Measurements from ENCODE around the gene STRBP.
"Not testable (repeated sequence)": the region's sequence is repeated elsewhere in the genome, so short reads cannot be mapped to it uniquely, and the experiment has no call there.

The STRBP gene

DNA sequence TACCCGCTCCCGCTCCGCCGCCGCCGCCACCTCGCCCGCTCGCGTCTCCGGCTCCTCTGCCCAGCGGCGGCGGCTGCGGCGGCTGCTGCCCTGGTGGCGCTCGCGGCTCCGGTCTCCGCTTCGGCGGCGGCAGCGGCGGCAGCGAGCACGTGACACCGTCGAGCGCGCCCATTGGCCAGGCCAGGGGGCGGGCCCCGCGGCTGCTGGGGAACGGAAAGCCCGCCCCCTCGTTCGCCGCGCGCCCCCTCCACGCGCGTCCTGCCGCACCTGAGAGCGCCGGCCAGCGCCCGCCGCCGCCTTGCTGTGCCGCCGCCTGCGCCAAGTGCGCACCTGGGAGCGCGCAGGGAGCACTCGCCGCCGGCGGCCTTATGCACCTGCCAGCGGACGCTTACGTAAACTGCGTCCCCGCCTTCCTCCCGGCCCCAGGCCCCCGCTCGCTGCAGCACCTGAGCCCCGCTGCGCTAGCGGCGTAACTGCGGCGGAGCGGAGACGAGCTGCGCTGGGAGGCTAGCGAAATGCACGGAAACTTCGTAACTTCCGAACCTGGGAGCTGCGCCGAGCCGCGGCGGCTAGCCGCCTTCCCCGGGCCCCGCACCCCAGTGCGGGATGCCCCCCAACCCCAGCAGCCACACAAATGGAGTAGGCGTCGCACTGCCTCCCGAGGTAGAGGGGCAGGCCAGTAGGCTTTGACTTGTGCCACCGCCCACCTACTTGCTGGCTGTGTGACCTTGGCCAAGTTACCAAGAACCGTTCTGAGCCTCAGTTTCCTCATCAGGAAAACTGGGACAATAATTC lies at the start of gene STRBP:
STRBP (minus strand) TSS at position 122 of the 795 bp plus-strand sequence. CDS start 84,452 bp downstream, outside the sequence.
- DNase-seq: peak; percentile 77

DNA sequence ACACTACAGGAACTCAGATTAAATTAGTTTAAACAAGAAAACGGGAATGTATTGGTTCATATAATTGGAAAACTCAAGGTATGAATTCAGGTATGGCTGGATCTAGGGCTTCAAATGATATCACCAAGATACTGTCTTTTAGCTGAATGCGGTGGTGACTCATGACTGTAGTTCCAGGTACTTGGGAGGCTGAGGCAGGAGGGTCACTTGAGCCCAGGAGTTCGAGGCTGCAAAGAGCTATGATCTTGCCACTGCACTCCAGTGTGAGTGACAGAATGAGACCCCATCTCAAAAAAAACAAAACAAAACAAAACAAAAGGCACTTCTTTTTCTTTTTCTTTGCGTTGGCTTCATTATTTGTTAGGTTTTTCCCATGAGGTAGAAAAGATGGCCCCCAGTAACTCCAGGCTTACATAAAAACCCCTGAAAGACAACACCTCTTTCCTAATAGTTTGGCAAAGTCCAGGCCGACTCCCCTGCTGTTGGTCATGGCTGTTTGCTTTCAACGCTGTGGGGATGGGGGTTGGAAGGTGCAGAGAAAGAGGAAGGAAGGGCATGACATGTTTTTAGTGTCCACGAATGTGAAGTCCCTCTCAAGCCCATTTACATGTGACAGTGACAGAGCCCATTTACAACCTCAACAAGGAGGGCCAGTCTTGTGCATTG lies 47.8 kb upstream of the STRBP start:
- no peak for DNase-seq

- no peak for DNase-seq
Observed at GRCh38 chr9:123315635-123316034, 47.2 kb upstream of the STRBP start.

DNA sequence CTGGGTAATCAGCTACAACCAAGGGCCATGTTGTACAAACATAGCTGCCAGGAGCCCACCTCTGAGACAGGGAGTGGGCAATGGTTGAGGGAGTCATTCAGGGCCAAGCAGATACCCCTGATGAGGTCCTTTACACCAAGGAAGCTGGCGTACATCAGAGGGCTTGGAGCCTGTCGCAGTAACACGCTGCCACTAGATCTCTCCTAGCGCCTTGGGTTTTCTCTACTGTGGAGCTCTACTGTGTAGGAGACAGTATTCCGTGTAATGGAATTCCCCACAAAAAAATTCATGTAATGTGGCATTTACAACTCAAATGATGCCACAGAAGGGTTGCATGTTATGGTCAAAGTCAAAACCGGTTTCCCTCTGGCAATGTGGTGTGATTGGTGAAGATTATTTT lies 46.2 kb upstream of the STRBP start:
- no peak for DNase-seq

DNA sequence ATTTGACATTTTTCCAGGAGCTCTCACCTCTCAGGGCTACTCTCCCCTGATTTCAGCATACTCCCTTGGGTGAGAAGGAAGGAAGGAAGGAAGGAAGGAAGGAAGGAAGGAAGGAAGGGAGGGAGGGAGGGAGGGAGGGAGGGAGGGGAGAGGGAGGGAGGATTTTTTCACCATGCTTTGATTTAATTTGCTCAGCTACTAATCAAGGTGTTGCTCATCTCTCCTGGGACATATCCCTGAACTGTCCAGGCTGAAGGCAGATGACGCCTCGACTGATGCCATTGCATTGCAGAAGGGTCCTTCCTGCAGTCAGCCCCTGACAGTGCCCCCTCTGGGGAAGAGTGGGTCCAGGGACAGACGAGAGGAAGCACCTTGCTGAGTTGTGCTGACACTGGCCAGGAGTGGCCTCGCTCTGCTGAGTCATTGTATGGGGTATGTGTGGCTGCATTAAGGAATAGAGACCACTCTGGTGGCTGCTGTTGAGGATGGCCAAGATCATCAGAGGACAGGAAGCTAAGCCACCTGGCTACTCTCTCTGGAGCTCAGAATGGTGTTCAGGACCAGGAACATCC lies 44.0 kb upstream of the STRBP start:
- no peak for DNase-seq

DNA sequence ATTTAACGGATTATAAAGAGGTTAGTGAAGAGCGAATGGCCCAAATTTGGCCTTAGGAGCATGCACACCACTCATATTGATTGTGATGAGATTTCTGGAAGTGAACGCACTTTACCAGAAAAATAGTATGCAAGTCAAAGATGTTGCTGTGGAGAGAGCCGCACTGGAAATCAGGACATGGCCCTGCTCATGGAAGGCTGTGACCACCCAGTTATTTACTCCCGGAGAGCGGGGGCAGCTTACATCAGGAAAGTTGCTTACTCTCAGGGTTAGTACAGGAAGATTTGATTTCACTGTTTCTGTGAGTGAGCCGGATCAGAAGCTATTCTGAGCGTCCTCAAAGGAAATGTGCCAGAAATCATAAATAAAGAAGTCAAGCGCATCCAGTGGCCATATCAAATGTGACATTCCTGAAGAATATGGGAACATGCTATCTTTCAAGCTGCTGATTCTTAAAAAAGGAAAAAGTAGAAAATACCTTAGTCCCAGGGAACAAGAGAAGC lies 42.9 kb upstream of the STRBP start:
- no peak for DNase-seq

GRCh38 chr9:123310551-123311249 lies 42.3 kb upstream of the STRBP start:
- DNase-seq: no peak

DNA sequence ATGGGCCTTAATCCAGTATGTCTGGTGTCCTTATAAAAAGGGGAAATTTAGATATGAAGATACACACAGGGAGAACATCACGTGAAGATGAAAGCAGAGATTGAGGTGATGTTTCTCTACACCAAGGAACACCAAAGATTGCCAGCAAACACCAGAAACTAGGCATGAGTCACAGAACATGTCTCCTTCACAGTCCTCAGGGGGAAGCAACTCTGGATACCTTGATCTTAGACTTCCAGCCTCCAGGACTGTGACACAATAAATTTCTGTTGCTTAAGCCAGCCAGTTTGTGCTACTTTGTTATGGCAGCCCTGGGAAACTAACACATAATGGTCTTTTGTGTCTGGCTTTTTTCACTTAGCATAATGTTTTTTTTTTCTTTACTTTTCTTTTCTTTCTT lies 41.2 kb upstream of the STRBP start:
- DNase-seq: no peak

DNA sequence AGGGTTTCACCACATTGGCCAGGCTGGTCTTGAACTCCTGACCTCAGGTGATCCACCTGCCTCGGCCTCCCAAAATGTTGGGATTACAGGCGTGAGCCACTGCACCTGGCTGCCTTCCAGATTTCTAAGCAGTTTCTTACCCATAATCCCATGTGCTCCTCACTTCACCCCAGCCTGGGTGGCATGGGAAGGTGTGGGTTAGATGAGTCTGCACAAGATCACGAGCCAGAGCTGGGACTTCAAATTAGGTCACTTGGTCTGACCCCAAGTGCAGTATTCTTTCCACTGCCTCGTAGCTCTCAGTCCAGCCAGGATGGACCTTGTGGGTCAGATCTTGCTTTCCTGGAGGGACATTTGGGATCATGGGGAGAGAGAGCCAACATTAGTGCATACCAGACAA lies 37.5 kb upstream of the STRBP start:
- no peak for DNase-seq

DNA sequence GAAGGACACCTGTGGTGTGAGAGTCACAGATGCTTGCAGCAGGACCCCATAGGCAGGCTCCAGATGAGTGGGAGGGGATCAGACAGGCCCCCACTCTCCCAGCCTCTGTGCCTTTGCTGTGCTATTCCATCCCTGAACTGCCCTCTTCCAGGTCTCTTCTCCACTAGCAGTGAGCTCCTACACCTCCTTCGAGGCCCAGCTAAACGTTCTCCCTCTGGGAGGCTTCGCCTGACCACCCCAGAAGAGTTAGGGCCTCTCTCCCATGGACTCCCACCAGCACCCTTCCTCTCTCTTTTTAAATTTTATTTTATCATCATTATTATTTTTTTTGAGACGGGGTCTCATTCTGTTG lies 35.9 kb upstream of the STRBP start:
- DNase-seq: no peak

DNA sequence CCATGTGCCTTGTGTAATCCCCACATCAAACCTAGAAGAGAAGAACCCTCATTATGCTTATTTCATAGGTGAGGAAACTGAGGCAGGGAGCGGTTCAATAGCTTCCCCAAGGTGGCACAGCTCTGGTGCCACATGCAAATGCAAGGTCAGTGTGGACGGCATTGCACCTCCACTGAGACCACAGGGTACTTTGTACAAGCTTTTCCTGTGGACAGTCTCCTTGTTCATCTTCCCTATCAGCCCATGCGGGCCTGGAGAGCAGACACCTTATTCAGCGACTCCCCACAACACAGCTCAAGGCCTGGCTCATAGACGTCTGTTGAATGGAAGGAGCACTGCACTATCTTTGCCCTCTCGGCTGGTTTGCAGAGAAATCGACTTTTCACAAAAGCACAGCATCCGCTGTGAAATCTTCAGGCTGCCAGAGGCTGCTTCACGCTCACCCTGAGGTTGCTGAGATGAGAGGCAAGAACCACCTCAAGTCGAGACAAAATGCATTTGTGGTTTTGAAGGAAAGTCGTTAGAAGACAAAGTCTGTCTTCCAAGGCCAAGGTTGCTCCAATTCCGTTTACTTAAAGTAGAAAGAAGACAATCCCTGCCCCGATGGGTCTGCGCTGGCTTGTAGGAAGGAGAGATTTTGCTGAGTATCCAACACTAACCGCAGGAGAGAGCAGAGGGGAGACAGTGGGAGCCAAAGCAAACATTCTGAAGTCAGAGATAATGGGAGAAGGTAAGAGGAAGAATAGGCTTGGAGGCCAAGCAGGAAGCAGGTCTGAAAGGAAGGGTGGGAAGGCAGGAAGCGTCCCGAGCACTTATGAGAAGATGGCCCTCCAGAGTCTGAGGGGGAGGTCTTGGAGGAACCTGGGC lies 34.2 kb upstream of the STRBP start:
- DNase-seq: no peak

GRCh38 chr9:123301936-123302335 lies 33.5 kb upstream of the STRBP start:
- not testable (repeated sequence) for DNase-seq

DNA sequence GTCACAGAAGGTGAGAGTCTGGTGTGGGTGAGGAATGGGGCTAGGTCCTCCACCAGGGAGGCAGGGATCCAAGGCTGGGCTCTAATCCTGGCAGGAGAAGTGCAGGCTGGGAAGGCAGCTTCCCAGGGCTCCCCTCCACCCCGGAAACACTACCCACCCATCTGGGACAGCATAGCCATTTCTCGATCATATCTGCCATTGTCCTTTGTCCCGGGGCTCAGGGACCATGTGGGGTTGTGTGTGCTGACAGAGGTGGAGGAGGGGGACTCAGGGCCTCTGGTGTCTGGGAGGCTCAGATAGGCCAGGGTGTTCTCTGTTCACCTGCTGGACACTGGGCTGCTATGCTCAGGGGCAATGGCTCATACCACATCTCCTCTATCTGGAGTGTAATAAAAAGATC lies 32.2 kb upstream of the STRBP start:
- no peak for DNase-seq

GRCh38 chr9:123299558-123300126 lies 31.3 kb upstream of the STRBP start:
- DNase-seq: no peak

DNA sequence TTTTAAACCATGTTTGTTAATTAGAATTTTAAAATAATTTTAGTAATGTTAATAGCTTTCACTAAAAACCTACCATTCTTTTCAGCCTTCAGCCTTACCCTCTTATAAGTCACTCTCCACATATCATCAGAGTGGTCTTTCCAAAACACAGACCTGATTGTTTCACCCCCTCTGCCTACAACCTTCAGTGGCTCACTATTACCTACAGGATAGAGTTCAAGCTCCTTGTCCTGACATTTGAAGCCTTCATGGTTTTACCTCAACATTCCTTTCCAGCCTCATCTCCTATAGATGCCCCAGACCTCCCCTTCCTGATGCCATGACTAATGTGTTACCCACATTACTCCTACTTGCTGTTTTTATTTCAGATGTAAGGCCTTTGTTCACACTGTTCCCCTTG lies 27.8 kb upstream of the STRBP start:
- no peak for DNase-seq

- DNase-seq: no peak
Observed at GRCh38 chr9:123291736-123292135, 23.4 kb upstream of the STRBP start.

- no peak for DNase-seq
Observed at GRCh38 chr9:123290764-123291163, 22.4 kb upstream of the STRBP start.

DNA sequence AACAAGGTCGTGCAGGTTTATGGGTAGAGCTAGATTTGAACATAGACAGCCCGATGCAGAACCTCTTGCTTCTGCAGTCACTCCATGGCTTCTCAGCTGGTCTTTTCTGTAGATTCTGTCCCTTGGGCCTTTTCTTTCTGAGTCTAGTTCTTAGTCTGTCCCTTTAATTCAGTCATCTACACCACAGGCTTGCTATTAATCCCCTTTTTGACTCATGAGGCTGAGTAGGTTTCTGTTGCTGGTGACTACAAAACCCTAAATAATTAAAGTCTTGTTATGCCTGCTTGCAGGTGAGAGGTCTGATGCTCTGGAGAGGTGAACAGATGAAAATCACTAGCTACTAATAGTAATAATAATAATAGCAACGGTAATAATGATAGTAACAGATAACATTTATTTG lies 19.3 kb upstream of the STRBP start:
- DNase-seq: no peak

- no peak for DNase-seq
Observed at GRCh38 chr9:123286324-123286723, 17.9 kb upstream of the STRBP start.

DNA sequence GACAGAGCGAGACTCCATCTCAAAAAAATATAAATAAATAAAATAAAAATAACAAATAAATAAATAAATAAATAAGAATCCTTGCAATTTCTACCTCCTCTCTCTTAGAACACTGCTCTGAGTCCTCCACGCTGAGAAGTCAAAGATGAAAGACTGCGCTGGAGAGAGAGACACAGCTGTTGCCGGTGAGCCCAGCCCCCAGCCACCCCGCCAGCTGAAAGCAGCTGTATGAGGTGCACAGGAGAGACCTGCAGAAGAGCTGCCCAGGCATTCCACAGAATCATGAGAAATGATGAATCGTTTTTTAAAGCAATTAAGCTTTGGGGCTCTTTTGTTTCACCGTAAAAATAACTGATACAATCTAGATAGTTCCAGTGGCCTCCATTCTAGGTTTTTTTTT lies 16.3 kb upstream of the STRBP start:
- DNase-seq: no peak

- DNase-seq: no peak
Observed at GRCh38 chr9:123283455-123283854, 15.1 kb upstream of the STRBP start.

DNA sequence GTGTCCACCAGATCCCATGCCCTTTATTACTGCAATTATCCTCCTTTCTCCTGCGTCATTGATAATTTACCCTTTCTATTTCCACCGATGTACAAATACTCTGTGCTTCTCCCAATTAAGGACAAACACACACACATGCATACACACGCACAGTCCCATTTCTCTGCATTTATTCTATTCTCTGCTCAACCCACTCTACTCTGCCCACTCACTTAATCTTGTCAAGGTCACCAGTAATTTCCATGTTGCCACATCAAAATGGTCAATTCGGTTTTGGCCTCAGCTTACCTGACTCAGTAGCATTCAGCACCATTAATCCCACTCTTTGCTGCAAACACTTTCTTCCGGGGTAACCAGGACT lies 14.6 kb upstream of the STRBP start:
- DNase-seq: no peak
